Lung microvascular endothelial cell (primary cell): ENCODE results near the gene PRR30. TPM values are rescaled to one million over a fixed set of nuclear protein-coding genes. Genes with fewer than 3 reads are reported as not detected.
"Not testable (repeated sequence)": the region's sequence is repeated elsewhere in the genome, so short reads cannot be mapped to it uniquely, and the experiment has no call there.

ENCODE experiments used
- DNase-seq, 2 donors: peaks; one replicate each; pipeline versions ENCODE4 v3.0.0 to v3.0.0-alpha.2; 2010; ENCODE audit warnings: low read depth in 2 of 2
- total RNA-seq: library from RNA; depleted of rRNA; stranded (reverse); fragments of >200 nt; gene quantifications from 2 replicates; pipeline ENCODE4 v1.2.1, GENCODE V29; 2014

PRR30 gene
- not detected in 2 replicates for total RNA-seq

- DNase-seq, result no peak
These were observed at the start of gene PRR30 for GRCh38 chr2:27139310-27139709. PRR30 (minus strand) TSS chr2:27139410; CDS start chr2:27138329, 1,081 bp downstream.

GRCh38 chr2:27186613-27187345 is 47.6 kb upstream of the PRR30 start:
- no peak for DNase-seq

- peak in 1 of 2 donors; percentile 84 for DNase-seq
These were observed 46.3 kb upstream of the PRR30 start for GRCh38 chr2:27185331-27186026.

GRCh38 chr2:27184115-27184514 is 44.9 kb upstream of the PRR30 start:
- DNase-seq, result peak in 1 of 2 donors; percentile 43

- DNase-seq, result no peak
These were observed 43.1 kb upstream of the PRR30 start for GRCh38 chr2:27182346-27182745.

GRCh38 chr2:27179344-27180000 is 40.3 kb upstream of the PRR30 start:
- peak in 1 of 2 donors; percentile 27 for DNase-seq

- no peak for DNase-seq
These were observed 39.3 kb upstream of the PRR30 start for GRCh38 chr2:27178469-27178868.

GRCh38 chr2:27177441-27178351 is 38.5 kb upstream of the PRR30 start:
- DNase-seq, result no peak

GRCh38 chr2:27175781-27176180 is 36.6 kb upstream of the PRR30 start:
- DNase-seq, result not testable (repeated sequence)

GRCh38 chr2:27175330-27175729 is 36.1 kb upstream of the PRR30 start:
- DNase-seq, result no peak

- no peak for DNase-seq
These were observed 35.4 kb upstream of the PRR30 start for GRCh38 chr2:27174638-27175037.

- peak in 1 of 2 donors; percentile 35 for DNase-seq
These were observed 32.2 kb upstream of the PRR30 start for GRCh38 chr2:27171351-27171848.

GRCh38 chr2:27170581-27171337 is 31.5 kb upstream of the PRR30 start:
- DNase-seq, result no peak

- DNase-seq, result no peak
These were observed 26.0 kb upstream of the PRR30 start for GRCh38 chr2:27164960-27165763.

GRCh38 chr2:27162151-27163121 is 23.2 kb upstream of the PRR30 start:
- DNase-seq, result peak in 1 of 2 donors; percentile 34

- DNase-seq, result no peak
These were observed 21.0 kb upstream of the PRR30 start for GRCh38 chr2:27160191-27160590.

GRCh38 chr2:27159271-27159670 is 20.1 kb upstream of the PRR30 start:
- no peak for DNase-seq

GRCh38 chr2:27158468-27158867 is 19.3 kb upstream of the PRR30 start:
- DNase-seq, result no peak
